GM23338 (cell line): ENCODE data around the gene BTBD9. TPM values are rescaled to one million over a fixed set of nuclear protein-coding genes. Genes with fewer than 3 reads are reported as not detected.
A peak's percentile ranks its signal among the peaks of the same experiment; 100 is the strongest.

ENCODE experiments used
- ATAC-seq: fragments of 200-7000 bp; cut with Tn5 transposase; 3 replicates; pipeline ENCODE4 v1.9.1; 2020
- DNase-seq: peaks from one replicate; pipeline ENCODE4 v3.0.0-alpha.2; 2015; ENCODE audit warnings: low spot score
- H2AFZ ChIP-seq: fragments of 200-600 bp; sonication (generic); 2 replicates; pipeline ENCODE4 v1.8.0; 2016; ENCODE audit warnings: antibody characterized with exemption, mild to moderate bottlenecking, moderate library complexity
- H3F3A ChIP-seq: fragments of 200-600 bp; sonication (generic); replicated peaks from 2 replicates; pipeline ENCODE4 v1.8.0; 2017; ENCODE audit warnings: antibody characterized with exemption, mixed run types, low read depth
- H3K27ac ChIP-seq: fragments of 200-600 bp; sonication (generic); 2 replicates; pipeline ENCODE4 v1.6.1; 2016; ENCODE audit warnings: low read depth
- H3K27me3 ChIP-seq: fragments of 200-600 bp; sonication (generic); 2 replicates; pipeline ENCODE4 v1.8.0; 2016; ENCODE audit warnings: mild to moderate bottlenecking, mixed run types, moderate library complexity; ENCODE audit not compliant: insufficient read depth
- H3K36me3 ChIP-seq: fragments of 200-600 bp; sonication (generic); 2 replicates; pipeline ENCODE4 v1.8.0; 2016; ENCODE audit warnings: mild to moderate bottlenecking; ENCODE audit not compliant: insufficient read depth
- H3K4me1 ChIP-seq: fragments of 200-600 bp; sonication (generic); 2 replicates; pipeline ENCODE4 v1.8.0; 2016; ENCODE audit warnings: mild to moderate bottlenecking, moderate library complexity; ENCODE audit not compliant: insufficient read depth
- H3K4me2 ChIP-seq: fragments of 200-600 bp; sonication (generic); 2 replicates; pipeline ENCODE4 v1.7.1; 2017; ENCODE audit warnings: mixed run types
- H3K4me3 ChIP-seq: fragments of 200-600 bp; sonication (generic); 2 replicates; pipeline ENCODE4 v1.6.1; 2016; ENCODE audit warnings: mixed run types
- H3K79me2 ChIP-seq: fragments of 200-600 bp; sonication (generic); replicated peaks from 2 replicates; pipeline ENCODE4 v1.8.0; 2017; ENCODE audit warnings: mild to moderate bottlenecking; ENCODE audit not compliant: insufficient read depth
- H3K9me2 ChIP-seq: fragments of 200-600 bp; sonication (generic); 2 replicates; pipeline ENCODE4 v1.8.0; 2017; ENCODE audit not compliant: insufficient read depth
- H4K20me1 ChIP-seq: fragments of 200-600 bp; sonication (generic); replicated peaks from 2 replicates; pipeline ENCODE4 v1.8.0; 2017; ENCODE audit warnings: mild to moderate bottlenecking; ENCODE audit not compliant: insufficient read depth
- H3K27ac Mint-ChIP-seq: 2 replicates; pipeline ENCODE4 v1.8.0; 2020; ENCODE audit warnings: inconsistent platforms, mild to moderate bottlenecking, moderate library complexity, mixed read lengths
- H3K27me3 Mint-ChIP-seq: 3 replicates; pipeline ENCODE4 v1.8.0; 2022; ENCODE audit warnings: low read depth, mild to moderate bottlenecking, moderate library complexity, mixed read lengths, inconsistent platforms; ENCODE audit not compliant: insufficient read depth, poor library complexity
- H3K36me3 Mint-ChIP-seq: 3 replicates; pipeline ENCODE4 v1.8.0; 2021; ENCODE audit warnings: low read depth, mild to moderate bottlenecking, inconsistent platforms, moderate library complexity, mixed read lengths
- H3K4me1 Mint-ChIP-seq: 3 replicates; pipeline ENCODE4 v1.8.0; 2020; ENCODE audit warnings: mild to moderate bottlenecking, inconsistent platforms, mixed read lengths
- H3K4me3 Mint-ChIP-seq: 3 replicates; pipeline ENCODE4 v1.8.0; 2021; ENCODE audit warnings: moderate library complexity, mild to moderate bottlenecking, inconsistent platforms, mixed read lengths
- H3K9me3 Mint-ChIP-seq: 3 replicates; pipeline ENCODE4 v1.8.0; 2020; ENCODE audit warnings: moderate library complexity, mild to moderate bottlenecking, inconsistent platforms, mixed read lengths
- CTCF ChIP-seq, 2 experiments: fragments of 200-600 bp in 1 of 2; sonication (generic) in 1 of 2; conservative IDR thresholded peaks; 2 replicates each; pipeline versions ENCODE4 v1.5.1 to v1.6.1; 2016 to 2017; ENCODE audit warnings: antibody characterized with exemption in 2 of 2, low read depth in 2 of 2, mild to moderate bottlenecking in 2 of 2, moderate library complexity in 1 of 2
- ETS1 ChIP-seq: IDR thresholded peaks from 2 replicates; pipeline ENCODE4 v1.6.1; 2016; ENCODE audit warnings: antibody characterized with exemption
- EZH2 ChIP-seq: fragments of 200-600 bp; sonication (generic); IDR thresholded peaks from one replicate; pipeline ENCODE4 v1.8.0; 2017; ENCODE audit warnings: antibody characterized with exemption, mild to moderate bottlenecking, low read depth; ENCODE audit not compliant: unreplicated experiment
- EZH2phosphoT487 ChIP-seq: fragments of 200-600 bp; sonication (generic); IDR thresholded peaks from one replicate; pipeline ENCODE4 v1.8.1; 2018; ENCODE audit warnings: antibody characterized with exemption; ENCODE audit not compliant: unreplicated experiment
- JUNB ChIP-seq: IDR thresholded peaks from one replicate; pipeline ENCODE4 v1.6.1; 2016; ENCODE audit warnings: antibody characterized with exemption; ENCODE audit not compliant: unreplicated experiment
- NANOG ChIP-seq: IDR thresholded peaks from 2 replicates; pipeline ENCODE4 v1.6.1; 2016; ENCODE audit warnings: antibody characterized with exemption, borderline replicate concordance
- POLR2AphosphoS5 ChIP-seq: IDR thresholded peaks from 2 replicates; pipeline ENCODE4 v1.6.1; 2016; ENCODE audit warnings: antibody characterized with exemption, low read depth
- ZNF114 ChIP-seq: fragments of 250-450 bp; sonication (Bioruptor Pico); IDR thresholded peaks from 2 replicates; pipeline ENCODE4 v1.5.0; 2020; ENCODE audit warnings: mild to moderate bottlenecking, moderate library complexity
- ZNF331 ChIP-seq: fragments of 250-450 bp; sonication (Bioruptor Pico); IDR thresholded peaks from 2 replicates; pipeline ENCODE4 v1.5.0; 2020; ENCODE audit warnings: low read depth, mild to moderate bottlenecking, moderate library complexity
- polyA plus RNA-seq: library from polyadenylated mRNA; unstranded; fragments of >200 nt; fragmentation: Nextera tagmentation; extraction: Ambion mirVana; gene quantifications from 2 replicates; pipeline ENCODE4 v1.2.1, GENCODE V29; 2016
- total RNA-seq: library from RNA; depleted of rRNA; stranded (reverse); fragments of >200 nt; shearing (Covaris generic); gene quantifications from 2 replicates; pipeline ENCODE4 v1.2.3, GENCODE V29; 2014
- TF ChIP-seq, protein P1 (sequence below): IDR thresholded peaks from one replicate; pipeline ENCODE4 v1.6.1; 2018; ENCODE audit warnings: antibody characterized with exemption; ENCODE audit not compliant: unreplicated experiment

BTBD9 gene
- total and polyA plus RNA-seq, 2 experiments from 2014 or later = 4.2 to 5.3 TPM

DNA sequence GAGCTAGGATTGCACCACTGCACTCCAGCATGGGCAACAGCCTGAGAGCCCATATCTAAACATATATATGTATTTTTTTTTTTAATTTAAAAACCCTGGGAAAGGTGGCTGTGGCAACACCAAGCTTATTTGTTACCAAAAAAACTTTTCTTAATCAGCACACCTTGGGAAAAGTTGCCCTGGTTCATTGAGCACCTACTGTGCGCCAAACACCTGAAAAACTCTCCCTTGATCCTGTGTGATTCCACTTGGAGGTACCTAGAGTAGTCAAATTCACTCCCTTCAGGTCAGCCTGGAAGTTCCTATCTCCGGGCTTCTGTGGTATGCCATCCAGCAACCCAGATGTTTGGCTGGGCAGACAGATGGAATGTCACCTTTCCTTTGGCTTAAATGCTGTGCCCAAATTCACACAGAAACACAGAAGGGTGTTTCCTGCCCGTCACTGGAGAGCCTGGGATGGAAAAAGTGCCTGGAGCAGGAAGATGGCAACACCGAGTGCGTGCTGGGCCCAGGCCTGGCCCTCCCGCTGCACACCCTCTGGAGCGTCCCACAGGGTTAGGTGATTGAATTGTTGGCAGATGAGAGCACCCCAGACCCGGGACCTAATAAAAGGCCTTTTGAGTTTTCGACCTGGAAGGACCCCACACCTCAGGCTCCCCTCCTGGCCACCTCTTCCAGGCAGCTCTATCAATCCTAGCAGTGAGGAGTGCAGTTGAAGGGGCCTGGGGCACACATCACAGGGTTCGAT lies 482.7 kb downstream of the BTBD9 start:
- Mint-ChIP-seq H3K9me3 (no peaks in the 10 kb centered on the region), H3K4me1 (peaks cover 6% of the 10 kb centered on the region), H3K27me3 (peaks cover 18% of the 10 kb centered on the region), H3K36me3 (no peaks in the 10 kb centered on the region; the same call in 2 of the 3 replicates), H3K4me3 (no peak overlapping the region), H3K27ac (no peak overlapping the region)
- TF ChIP-seq JUNB (no peak), ZNF114 (CRISPR knock-in tag) (no peak), CTCF (conservative IDR thresholded peaks at IDR 0.05; ENCODE audit: low read depth in 2 of 2) (no peak), EZH2phosphoT487 (no peak), EZH2 (no peak), ZNF331 (no peak), POLR2AphosphoS5 (no peak), NANOG (no peak)
- TF ChIP-seq, protein P1, sequence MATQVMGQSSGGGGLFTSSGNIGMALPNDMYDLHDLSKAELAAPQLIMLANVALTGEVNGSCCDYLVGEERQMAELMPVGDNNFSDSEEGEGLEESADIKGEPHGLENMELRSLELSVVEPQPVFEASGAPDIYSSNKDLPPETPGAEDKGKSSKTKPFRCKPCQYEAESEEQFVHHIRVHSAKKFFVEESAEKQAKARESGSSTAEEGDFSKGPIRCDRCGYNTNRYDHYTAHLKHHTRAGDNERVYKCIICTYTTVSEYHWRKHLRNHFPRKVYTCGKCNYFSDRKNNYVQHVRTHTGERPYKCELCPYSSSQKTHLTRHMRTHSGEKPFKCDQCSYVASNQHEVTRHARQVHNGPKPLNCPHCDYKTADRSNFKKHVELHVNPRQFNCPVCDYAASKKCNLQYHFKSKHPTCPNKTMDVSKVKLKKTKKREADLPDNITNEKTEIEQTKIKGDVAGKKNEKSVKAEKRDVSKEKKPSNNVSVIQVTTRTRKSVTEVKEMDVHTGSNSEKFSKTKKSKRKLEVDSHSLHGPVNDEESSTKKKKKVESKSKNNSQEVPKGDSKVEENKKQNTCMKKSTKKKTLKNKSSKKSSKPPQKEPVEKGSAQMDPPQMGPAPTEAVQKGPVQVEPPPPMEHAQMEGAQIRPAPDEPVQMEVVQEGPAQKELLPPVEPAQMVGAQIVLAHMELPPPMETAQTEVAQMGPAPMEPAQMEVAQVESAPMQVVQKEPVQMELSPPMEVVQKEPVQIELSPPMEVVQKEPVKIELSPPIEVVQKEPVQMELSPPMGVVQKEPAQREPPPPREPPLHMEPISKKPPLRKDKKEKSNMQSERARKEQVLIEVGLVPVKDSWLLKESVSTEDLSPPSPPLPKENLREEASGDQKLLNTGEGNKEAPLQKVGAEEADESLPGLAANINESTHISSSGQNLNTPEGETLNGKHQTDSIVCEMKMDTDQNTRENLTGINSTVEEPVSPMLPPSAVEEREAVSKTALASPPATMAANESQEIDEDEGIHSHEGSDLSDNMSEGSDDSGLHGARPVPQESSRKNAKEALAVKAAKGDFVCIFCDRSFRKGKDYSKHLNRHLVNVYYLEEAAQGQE = no peak
- Histone ChIP-seq H3K4me3 (no peak overlapping the region), H2AFZ (no peak overlapping the region), H3K9me2 (no peaks in the 10 kb centered on the region), H3K36me3 (no peaks in the 10 kb centered on the region), H4K20me1 (no peaks in the 10 kb centered on the region), H3K79me2 (no peaks in the 10 kb centered on the region), H3K27me3 (no peaks in the 10 kb centered on the region), H3F3A (no peaks in the 10 kb centered on the region), H3K4me2 (no peak overlapping the region), H3K4me1 (no peaks in the 10 kb centered on the region), H3K27ac (no peak overlapping the region)
- DNase-seq (no peak), ATAC-seq (no peak; the same call in 2 of the 3 replicates)

- Histone ChIP-seq H3K79me2 (no peaks in the 10 kb centered on the region), H3K9me2 (no peaks in the 10 kb centered on the region), H2AFZ (no peak overlapping the region), H3K4me3 (no peak overlapping the region), H3K27me3 (no peaks in the 10 kb centered on the region), H3F3A (no peaks in the 10 kb centered on the region), H3K27ac (peak overlapping the region; percentile 45; the same call in 1 of the 2 replicates), H3K4me1 (no peaks in the 10 kb centered on the region), H3K36me3 (no peaks in the 10 kb centered on the region), H4K20me1 (no peaks in the 10 kb centered on the region), H3K4me2 (no peak overlapping the region)
- H3K27me3 Mint-ChIP-seq = peaks cover 14% of the 10 kb centered on the region
- peak overlapping the region; percentile 88; the same call in 1 of the 2 replicates for H3K27ac Mint-ChIP-seq
- peaks cover 6% of the 10 kb centered on the region for H3K4me1 Mint-ChIP-seq
- DNase-seq (no peak), ATAC-seq (no peak)
- H3K9me3 Mint-ChIP-seq = no peaks in the 10 kb centered on the region
- no peak overlapping the region for H3K4me3 Mint-ChIP-seq
- H3K36me3 Mint-ChIP-seq = no peaks in the 10 kb centered on the region
- TF ChIP-seq ETS1 (no peak), JUNB (no peak), POLR2AphosphoS5 (no peak), EZH2 (no peak)
Observed at GRCh38 chr6:38155621-38156204, 484.0 kb downstream of the BTBD9 start.
